Measurements from ENCODE around the gene AJAP1.

AJAP1 gene

DNA sequence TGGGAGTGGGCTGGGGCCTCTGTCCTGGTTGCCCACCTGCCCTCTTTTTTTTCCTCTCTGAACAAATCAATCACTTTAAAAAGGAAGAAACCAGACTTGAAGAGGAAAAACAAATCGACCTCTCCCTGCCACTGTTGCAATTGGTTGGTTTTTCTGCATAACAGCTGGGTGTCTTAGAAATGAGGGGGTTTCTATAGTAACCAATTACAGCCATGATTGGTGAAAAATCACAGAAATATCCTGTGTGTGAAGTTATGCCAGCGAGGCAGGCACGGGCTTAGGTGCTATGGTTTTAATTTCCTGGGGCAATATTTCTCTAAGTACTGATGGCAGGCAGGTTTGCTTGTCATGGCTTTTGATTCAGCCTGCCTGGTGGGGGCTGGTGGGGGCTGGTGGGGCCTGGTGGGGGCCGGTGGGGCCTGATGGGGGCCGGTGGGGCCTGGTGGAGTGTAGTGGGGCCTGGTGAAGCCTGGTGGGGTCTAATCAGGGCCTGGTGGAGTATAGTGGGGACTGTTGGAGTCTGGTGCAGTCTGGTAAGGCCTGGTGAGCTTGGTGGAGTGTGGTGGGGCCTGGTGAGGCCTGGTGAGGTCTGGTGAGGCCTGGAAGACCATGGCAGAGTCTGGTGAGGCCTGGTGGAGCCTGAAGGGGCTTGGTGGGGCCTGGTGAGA, 54.6 kb downstream of the AJAP1 start:
- no peak for DNase-seq

DNA sequence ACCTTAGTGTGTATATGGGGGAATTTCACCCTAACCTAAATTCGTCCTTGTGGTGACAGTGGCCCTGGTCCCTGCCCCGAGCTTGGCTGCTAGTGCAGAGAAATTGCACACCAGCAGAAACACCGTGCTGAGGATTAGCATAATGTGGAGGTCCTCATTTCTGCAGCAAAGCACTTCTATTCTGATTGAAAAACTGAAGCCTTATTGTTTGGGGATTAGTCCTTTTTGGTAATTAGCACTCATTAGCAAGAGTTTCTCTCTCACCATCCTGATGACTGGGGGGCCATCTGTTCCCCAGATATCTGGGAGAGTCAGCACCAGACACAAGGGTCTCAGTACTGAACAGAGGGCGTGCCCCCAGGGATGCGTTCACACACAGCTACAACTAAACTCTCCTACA, 55.2 kb downstream of the AJAP1 start:
- no peak for DNase-seq

GRCh38 chr1:4710592-4711415, 56.4 kb downstream of the AJAP1 start:
- DNase-seq: no peak

- DNase-seq: no peak
Observed at GRCh38 chr1:4711416-4712275, 57.2 kb downstream of the AJAP1 start.

DNA sequence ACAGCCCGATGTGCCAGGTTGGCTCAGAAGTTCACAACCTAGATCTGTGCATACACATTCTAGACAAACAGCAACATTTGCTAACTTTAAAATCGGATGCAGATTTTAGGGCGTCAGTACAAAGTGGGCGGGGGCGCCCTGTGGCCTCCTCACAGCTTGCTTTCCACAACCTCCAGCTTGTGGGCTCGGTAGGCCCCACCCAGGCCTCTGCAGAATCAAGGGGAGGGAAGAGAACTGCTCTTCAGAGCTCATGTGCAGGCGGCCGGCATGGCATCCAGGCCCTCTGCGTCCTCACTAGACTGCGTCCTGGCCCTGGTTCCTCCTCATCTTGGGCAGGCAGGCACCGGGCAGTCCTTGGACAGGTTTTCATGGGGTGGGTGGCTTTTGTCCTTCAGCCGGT, 59.3 kb downstream of the AJAP1 start:
- DNase-seq: no peak

DNA sequence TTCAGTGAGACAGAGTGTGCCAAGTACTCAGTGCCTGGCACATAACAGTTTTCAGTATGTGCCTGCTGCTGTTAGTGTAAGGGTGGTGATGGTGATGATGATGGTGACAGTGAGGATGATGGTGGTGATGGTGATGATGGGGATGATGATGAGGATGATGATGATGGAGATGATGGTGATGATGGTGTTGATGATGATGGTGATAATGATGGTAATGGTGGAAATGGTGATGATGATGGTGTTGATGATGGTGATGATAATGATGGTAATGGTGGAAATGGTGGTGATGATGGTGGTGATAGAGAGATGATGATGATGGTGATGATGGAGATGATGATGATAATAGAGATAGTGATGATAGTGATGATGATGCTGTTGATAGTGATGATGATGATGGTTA, 62.0 kb downstream of the AJAP1 start:
- no peak for DNase-seq

- no peak for DNase-seq
Observed at GRCh38 chr1:4718071-4718470, 63.7 kb downstream of the AJAP1 start.

GRCh38 chr1:4723106-4723505, 68.7 kb downstream of the AJAP1 start:
- no peak for DNase-seq

- DNase-seq: no peak
Observed at GRCh38 chr1:4724001-4724400, 69.6 kb downstream of the AJAP1 start.

GRCh38 chr1:4724695-4725250, 70.4 kb downstream of the AJAP1 start:
- DNase-seq: no peak

- no peak for DNase-seq
Observed at GRCh38 chr1:4725416-4725815, 71.0 kb downstream of the AJAP1 start.

GRCh38 chr1:4726620-4727341, 72.4 kb downstream of the AJAP1 start:
- no peak for DNase-seq

DNA sequence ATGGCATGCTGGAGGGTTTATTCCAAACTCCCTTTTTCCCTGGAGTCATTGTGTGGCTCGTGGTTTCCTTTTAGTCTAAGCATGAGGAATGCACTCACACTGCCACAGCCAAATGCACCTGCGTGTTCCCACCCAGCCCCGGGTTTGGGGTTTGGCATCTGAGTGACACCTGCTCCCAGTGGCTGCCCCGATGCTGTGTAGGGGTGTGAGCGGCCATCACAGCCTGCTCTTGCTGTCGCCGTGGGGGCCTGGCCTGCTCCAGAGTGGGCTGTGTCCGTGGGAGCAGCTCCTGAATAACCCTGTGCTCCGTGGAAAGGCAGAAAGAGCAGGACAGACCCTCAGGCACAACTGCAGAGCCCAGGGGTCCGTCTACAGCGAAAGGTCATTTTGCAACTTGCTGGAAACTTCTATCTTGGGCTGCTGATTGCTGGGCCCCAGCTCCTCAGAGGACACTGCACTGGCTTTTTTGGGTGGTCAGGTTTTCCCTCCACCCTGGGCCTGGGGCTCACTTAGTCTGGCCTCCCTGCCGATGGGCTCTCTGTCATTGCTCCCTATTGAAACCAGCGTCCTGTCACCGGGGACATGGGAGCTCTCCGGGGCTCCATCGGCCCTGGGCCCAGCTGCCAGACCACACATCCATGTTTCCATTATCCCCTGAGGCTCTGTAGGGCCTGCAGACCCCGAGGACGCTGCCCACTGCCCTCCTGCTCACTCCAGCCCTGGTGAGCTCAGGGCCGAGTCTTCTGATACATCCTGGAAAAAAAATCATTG, 74.1 kb downstream of the AJAP1 start:
- DNase-seq: no peak

GRCh38 chr1:4729090-4729471, 74.7 kb downstream of the AJAP1 start:
- DNase-seq: no peak

DNA sequence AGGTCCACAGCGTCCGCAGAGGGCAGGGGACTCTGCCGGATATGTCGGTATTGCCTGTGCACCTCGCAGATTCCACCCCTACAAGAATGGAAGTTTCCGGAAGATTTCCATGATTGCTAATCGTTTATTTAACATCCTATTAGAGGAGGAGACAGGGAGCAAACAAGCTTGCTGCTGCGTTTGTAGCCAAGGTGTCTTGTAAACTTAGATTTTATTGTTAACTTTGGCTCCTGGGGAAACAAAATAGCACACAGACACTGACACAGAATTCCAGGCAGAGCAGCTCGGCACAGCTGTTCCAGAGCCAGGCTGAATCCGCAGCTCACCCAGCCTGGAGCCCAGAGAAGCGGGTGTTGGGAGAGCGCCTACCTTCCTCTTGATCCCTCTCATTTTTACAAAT, 75.7 kb downstream of the AJAP1 start:
- no peak for DNase-seq

- DNase-seq: no peak
Observed at GRCh38 chr1:4733446-4734177, 79.2 kb downstream of the AJAP1 start.

- no peak for DNase-seq
Observed at GRCh38 chr1:4734219-4734618, 79.8 kb downstream of the AJAP1 start.

DNA sequence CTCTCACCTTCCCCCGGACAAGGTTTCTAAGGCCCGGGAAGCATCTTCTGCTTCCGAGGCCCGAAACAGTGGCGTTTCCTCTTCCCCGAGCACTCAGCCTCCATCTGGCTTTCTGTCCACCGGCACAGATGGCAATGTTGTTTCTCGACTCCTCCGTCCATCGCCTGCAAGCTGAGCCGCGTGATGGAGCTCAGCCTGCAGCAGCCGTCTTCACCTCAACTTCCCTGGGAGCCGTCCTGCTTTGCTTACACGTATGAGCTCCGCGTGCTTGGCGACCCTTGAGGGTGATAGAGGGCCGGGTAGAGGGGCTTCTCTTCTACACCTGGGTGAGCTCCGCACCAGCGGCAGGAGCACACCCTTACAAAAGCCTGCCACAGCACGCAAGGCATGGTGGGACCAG, 80.4 kb downstream of the AJAP1 start:
- no peak for DNase-seq

DNA sequence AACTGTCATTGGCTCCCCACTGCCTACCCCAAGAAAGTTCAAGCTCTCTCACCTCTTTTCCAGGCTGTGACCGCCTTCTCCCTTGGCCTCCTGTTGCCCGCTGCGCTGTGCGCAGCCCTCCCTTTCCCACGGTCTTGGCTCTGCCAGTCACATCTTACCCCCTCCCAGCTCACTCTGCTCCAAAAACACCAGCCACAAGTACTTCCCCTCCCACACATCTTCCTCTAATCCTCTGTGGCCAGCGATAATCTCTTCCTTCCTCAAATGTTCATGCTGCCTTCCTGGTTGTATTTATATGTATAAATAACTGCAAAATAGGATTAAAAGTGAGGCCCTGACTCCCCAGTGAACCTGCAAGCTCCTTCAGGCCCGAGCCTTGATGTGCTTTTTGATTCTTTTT, 81.8 kb downstream of the AJAP1 start:
- no peak for DNase-seq

- no peak for DNase-seq
Observed at GRCh38 chr1:4741876-4742423, 87.5 kb downstream of the AJAP1 start.
